Hematopoietic multipotent progenitor cell treated with erythropoietin and hydrocortisone succinate and interleukin-3 and kit ligand, for 6 days (in vitro differentiated cells): ENCODE measurements around the gene ATP1A3.
A peak's percentile ranks its signal among the peaks of the same experiment; 100 is the strongest.

ENCODE experiments used
- DNase-seq: peaks from one replicate; pipeline ENCODE4 v3.0.0-alpha.2; 2015

Gene ATP1A3

GRCh38 chr19:41984961-41985360 is 9.1 kb downstream of the ATP1A3 start:
- DNase-seq, result no peak

GRCh38 chr19:41981724-41982123 is 12.3 kb downstream of the ATP1A3 start:
- no peak for DNase-seq

GRCh38 chr19:41978470-41978869 is 15.6 kb downstream of the ATP1A3 start:
- DNase-seq, result no peak

DNA sequence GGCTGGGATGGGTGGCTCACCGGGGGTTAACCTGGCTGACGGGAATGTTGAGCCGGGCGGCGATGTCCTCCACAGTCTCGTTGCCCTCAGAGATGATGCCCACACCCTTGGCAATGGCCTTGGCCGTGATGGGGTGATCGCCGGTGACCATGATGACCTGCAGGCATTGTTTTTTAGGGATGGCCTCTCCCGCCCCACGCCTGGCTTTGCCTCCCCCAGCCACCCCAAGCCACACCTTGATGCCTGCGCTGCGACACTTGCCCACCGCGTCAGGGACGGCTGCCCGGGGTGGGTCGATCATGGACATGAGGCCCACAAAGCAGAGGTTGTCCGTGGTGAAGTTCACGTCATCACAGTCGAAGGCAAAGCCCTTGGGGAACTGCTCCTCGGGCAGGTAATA is 16.1 kb downstream of the ATP1A3 start:
- DNase-seq, result no peak

- no peak for DNase-seq
Observed at GRCh38 chr19:41974652-41975051, 19.4 kb downstream of the ATP1A3 start.

DNA sequence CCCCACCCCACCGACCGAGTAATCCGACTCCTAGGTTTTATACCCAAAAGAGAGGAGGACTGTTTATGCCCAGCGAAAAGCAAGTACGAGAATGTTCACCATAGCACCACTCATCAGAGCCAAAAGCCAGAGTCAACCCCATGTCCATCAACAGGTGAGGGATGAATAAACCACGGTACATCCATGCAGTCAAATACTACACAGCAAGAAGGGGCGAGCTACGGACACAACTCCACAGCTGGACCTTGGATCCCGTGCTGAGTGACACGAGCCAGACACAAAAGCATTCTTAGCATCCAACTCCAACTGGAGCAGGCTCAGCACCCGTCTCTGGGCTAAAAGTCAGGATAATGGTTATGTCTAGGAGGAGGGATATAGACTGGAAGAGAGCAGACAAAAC is 22.7 kb downstream of the ATP1A3 start:
- no peak for DNase-seq

DNA sequence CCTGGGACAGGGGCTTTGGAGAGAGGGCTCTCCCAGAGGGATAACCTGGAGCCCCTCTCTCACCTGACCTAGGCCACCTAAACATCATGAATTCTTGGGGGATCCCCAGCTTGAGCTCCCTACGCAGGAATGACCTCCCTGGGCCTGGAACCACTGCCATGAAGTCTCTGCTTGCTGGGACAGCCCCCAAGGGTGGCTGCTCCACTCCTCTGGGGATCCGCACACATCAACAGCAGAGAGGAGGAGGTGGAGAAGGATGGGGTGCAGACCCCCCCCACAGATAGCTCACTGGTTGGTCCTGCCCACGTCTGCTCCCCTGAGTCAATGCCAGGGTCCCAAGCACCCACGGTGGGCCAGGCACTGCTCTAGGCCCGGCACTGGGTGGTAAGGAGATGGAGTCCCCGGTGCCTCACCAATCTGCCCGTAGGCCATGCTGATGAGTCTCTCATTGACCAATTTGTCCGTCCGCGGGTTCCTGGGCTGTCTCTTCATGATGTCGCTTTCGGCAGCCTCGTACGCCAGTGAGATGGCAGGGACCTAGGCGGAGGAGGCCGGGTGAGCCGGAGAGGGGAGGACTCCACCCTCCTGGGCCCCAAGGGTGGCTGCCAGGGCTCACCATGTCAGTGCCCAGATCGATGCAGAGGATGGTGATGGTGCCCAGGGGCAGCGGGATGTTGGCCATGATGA is 24.1 kb downstream of the ATP1A3 start:
- DNase-seq, result no peak

GRCh38 chr19:41968751-41969595 is 25.1 kb downstream of the ATP1A3 start:
- no peak for DNase-seq

DNA sequence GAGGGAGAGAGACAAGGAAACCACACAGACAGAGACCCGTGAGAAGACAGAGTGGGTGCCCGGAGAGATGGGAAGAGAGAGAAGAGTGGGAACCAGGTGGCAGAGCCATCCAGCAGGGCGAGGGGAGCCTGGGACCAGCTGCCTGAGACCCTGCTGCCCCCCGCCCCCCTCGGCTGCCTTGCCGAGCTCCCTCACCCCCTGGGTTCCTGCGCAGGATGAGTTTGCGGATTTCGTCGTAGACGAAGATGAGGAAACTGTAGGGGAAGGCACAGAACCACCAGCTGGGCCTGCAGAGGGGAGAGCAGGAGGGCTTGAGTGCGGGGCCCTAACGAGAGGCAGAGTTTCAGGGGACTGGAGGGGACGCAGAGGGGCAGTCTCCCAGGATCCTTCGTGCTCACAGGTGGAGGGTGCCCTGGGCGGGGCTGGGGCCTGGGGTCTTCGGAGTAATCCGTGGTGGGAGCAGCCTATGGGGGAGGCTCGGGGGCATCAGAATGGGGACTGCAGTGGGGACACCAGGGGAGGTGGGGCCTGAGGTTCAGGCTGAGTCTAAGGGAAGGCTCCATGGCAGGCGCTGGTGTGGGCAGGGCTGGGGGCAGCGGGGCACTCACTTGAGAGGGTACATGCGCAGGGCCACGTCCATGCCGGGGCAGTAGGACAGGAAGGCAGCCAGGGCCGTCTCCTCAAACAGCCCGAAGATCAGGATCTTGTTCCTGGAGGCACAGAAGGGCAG is 26.8 kb downstream of the ATP1A3 start:
- DNase-seq, result peak; percentile 45

DNA sequence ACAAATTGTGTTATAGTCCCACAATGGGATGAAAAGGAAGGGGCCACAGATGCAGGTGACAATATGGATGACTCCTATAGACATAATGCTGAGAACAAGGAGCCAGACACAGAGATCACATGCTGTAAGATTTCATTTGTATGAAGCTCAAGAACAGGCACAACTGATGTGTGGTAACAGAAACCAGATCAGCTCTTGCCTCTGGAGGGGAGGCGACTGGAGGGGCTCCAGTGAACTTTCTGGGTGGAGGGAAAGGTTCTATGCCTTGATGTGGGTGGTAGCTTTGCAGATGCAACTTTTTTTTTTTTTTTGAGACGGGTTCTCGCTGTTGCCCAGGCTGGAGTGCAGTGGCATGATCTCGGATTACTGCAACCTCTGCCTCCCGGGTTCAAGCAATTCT is 28.9 kb downstream of the ATP1A3 start:
- DNase-seq, result no peak

- no peak for DNase-seq
Observed at GRCh38 chr19:41960973-41961372, 33.1 kb downstream of the ATP1A3 start.

DNA sequence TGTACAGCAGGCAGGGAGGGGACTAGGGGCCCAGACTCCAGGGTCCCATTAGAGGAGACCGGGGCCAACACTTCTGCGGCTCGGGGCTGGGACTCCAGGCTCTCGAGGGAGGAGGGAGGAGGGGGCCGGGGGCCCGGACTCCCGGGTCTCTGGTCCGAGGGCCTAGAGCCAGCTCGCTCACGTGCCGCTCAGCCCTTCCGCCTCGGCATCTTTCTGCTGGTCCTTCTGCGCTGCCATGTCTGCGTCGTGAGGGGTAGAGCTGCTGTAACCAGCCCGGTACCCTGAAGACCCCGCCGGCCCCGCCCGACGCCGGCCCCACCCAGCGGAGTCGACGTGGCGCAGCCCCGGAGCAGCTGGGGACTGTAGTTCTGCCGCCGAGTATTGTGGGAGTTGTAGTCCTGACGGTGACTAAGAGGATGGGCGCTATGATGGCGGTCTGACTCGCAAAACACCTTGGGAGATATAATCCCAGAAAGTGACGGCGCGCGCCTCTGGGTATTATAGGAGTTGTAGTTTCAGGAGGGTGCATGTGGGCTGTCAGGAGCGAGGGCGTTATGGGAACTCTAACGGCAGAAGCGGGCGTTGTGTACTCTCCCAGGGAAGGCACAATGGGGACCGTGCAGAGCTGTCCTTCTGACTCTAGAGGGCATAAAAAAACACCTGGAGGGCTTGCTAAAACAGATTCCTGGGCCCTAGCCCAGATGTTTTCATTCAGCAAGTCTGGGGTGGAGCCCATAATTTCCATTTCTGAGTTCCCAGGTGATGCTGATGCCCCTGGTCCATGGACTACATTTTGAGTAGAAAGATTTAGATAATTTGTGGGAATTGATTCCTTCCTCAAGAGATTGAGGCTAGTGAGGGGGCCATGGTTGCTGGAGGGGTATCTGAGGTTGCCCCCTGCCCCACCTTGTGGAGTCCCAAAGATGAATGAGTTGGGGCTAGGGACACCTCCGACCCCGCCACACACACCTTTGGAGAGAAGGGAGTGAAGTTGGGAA is 34.7 kb downstream of the ATP1A3 start, which contains the start of gene RABAC1:
RABAC1 (minus strand) TSS at position 266 of the 998 bp plus-strand sequence; CDS start at position 237, 29 bp downstream.
- DNase-seq, result peak; percentile 95

DNA sequence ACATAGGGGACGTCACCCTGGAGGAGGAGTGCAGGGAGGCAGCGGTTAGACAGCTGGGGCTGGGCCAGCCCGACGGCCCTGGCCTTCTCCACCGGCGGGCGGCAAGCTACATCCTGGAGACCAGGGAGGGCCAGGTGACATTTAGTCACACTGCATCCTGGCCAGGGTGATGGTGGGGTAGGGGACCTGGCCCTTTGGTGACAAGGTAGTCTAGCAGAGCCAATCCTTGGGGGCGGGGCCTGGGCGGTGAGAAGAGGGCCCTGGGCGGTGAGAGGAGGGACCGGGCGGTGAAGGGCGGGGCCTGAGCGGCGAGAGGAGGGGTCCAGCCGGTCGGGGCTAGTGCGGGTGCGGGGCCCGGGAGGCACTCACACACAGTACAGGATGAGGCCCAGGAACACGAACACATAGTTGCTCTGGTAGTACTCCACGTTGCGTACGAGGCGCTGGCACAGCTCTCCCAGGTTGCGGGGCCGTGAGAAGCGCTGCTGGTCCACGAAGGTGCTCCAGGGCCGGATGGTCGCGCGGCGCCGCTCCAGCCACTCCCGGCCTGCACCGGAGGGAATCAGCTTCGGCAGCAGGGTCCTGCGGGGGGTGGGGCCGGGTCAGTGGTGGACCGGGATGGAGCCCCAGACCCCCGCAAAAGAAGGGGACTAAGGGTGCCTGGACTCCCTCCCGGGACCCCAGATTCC is 35.5 kb downstream of the ATP1A3 start:
- DNase-seq, result peak; percentile 76

DNA sequence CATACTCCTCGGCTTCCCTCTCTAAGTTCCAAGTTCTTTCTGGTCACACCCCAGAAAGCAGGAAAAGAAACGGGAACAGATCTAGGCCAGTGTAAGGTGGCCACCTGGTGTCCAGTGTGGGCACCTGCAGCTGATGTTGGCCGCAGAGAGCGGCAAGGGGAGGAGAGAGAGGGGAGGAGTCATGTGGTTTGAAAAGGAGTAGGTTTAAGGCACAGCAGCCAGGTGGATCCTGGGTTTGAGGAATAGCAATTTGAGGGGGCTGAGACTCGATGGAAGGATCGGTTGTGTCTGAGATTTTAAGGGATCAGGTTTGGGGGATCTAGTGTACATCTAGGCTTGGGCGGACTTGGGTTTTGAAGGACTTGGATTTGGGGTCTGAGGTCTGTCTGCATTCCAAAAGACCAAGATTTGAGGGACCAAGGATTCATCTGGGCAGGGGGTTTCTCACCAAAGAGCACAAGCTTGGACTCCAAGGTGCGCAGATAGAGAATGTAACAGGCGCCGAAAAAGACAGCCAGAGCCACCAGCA is 36.1 kb downstream of the ATP1A3 start:
- DNase-seq, result peak; percentile 87

DNA sequence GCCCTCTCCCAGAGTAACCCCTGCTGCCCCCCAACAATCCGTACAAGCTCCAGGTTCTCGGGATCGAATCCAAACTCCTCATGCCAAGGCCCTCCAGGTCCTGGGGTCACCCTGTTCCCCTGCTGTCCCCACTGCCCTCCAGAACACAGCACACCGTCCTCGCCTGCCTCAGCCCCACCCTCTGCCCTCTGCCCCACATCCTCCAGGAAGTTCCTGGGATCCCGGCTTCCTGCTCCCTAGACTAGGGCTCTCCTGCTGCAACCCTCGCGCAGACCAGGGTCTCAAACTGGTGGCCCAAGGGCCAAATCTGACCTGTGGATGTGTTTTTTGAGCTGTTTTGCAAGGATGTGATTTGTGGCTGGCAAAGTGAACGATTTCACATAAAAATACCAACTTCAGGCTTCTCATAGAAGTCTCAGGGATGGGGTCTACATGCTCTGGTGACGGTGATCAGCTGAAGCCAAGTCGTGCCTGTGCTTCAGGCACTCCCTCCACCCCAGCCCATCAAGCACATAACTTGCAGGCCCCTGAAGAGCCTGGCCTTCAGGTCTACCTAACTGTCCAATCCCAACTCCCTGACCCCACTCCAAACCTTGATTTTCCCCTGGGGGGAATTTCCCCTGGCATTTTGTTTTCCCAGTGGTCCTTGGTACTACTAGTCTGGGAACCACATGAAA is 36.7 kb downstream of the ATP1A3 start:
- no peak for DNase-seq

- no peak for DNase-seq
Observed at GRCh38 chr19:41956621-41957020, 37.4 kb downstream of the ATP1A3 start.

GRCh38 chr19:41955521-41955920 is 38.5 kb downstream of the ATP1A3 start:
- peak; percentile 66 for DNase-seq

- peak; percentile 73 for DNase-seq
Observed at GRCh38 chr19:41951686-41952172, 42.3 kb downstream of the ATP1A3 start.

DNA sequence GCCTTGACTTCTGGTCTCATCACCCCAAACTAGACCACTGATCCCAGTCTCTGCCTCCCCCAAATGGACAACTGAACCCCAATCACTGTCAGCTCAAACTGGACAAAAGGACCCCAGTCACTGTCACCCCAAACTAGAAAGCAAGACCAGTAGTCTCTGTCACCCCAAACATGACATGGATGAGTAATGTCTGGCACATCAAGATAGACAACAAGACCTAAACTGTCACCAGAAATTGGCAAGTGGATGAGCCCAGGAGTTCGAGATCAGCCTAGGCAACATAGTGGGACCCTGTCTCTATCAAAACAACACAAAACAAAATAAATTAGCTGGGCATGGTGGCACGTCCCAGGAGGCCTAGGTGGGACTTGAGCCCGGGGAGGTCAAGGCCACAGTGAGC is 46.9 kb downstream of the ATP1A3 start:
- no peak for DNase-seq

DNA sequence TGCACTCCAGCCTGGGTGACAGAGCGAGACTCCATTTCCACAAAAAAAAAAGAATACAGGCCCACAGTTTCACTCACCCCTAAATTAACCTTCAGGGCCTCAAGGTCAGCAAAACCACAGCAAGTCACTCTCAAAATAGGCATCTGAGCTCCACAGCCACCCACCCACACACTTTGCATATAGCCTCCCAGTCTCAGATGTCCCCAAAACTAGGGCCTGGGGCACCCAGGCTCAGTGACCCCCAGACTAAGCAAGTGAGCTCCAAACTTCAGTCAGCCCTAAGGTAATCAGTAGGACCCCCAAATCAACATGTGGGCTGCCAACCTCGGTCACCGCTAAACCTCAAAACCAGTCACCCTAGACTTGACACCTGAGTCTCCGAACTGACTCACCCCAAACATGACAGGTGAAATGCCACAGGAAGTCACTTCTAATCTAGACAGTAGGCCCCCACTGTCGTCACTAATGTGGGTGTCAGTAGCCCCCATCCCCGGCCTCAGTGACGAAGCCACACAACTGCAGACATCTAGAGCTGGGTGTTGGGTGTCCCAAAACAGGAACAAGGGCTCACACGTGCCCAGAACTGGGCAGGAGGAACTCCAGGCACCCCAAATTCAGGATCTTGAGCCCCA is 48.8 kb downstream of the ATP1A3 start:
- no peak for DNase-seq
